Endothelial cell (in vitro differentiated cells): ENCODE results near the gene AP4M1. TPM values are rescaled to one million over a fixed set of nuclear protein-coding genes. Genes with fewer than 3 reads are reported as not detected.

Experiments used
- DNase-seq: peaks from one replicate; pipeline ENCODE4 v3.0.0; 2021; ENCODE audit warnings: low spot score
- H3K27ac Mint-ChIP-seq: one replicate; pipeline ENCODE4 v1.8.0; 2021; ENCODE audit warnings: mixed read lengths, inconsistent platforms; ENCODE audit not compliant: unreplicated experiment
- H3K27me3 Mint-ChIP-seq: one replicate; pipeline ENCODE4 v1.8.0; 2021; ENCODE audit warnings: mild to moderate bottlenecking, moderate library complexity, mixed read lengths, inconsistent platforms; ENCODE audit not compliant: unreplicated experiment
- H3K36me3 Mint-ChIP-seq: one replicate; pipeline ENCODE4 v1.8.0; 2021; ENCODE audit warnings: mild to moderate bottlenecking, low read depth, mixed read lengths, inconsistent platforms; ENCODE audit not compliant: unreplicated experiment
- H3K4me1 Mint-ChIP-seq: one replicate; pipeline ENCODE4 v1.8.0; 2021; ENCODE audit warnings: mild to moderate bottlenecking, mixed read lengths, inconsistent platforms; ENCODE audit not compliant: unreplicated experiment
- H3K4me3 Mint-ChIP-seq: one replicate; pipeline ENCODE4 v1.8.0; 2021; ENCODE audit warnings: mild to moderate bottlenecking, mixed read lengths, inconsistent platforms; ENCODE audit not compliant: unreplicated experiment
- H3K9me3 Mint-ChIP-seq: one replicate; pipeline ENCODE4 v1.8.0; 2021; ENCODE audit warnings: mixed read lengths, inconsistent platforms; ENCODE audit not compliant: unreplicated experiment
- CTCF ChIP-seq: fragments of 200-600 bp; sonication (generic); IDR thresholded peaks from one replicate; pipeline ENCODE4 v1.5.0; 2021; ENCODE audit warnings: antibody characterized with exemption; ENCODE audit not compliant: unreplicated experiment
- total RNA-seq: library from RNA; stranded (reverse); fragmentation: NEBNext Ultra II Directional; extraction: Animal tissue kit (Norgen Biotek cat#: 25700); gene quantifications from one replicate; pipeline ENCODE4 v1.2.1, GENCODE V29; 2021; ENCODE audit not compliant: unreplicated experiment

The AP4M1 gene
- total RNA-seq, 1 donor from 2014 or later: 17.8 TPM

- TF ChIP-seq CTCF: no peak
- H3K36me3 Mint-ChIP-seq: peaks cover 59% of the 10 kb centered on the region
- DNase-seq: no peak
- H3K9me3 Mint-ChIP-seq: peaks cover 23% of the 10 kb centered on the region
- H3K27me3 Mint-ChIP-seq: peaks cover 13% of the 10 kb centered on the region
- no peak overlapping the region for H3K27ac Mint-ChIP-seq
- no peaks in the 10 kb centered on the region for H3K4me1 Mint-ChIP-seq
- H3K4me3 Mint-ChIP-seq: peak overlapping the region; percentile 83
These were observed 31.5 kb upstream of the AP4M1 start for GRCh38 chr7:100069991-100070390.

- no peak overlapping the region for H3K27ac Mint-ChIP-seq
- peaks cover 71% of the 10 kb centered on the region for H3K36me3 Mint-ChIP-seq
- peaks cover 18% of the 10 kb centered on the region for H3K27me3 Mint-ChIP-seq
- no peak for TF ChIP-seq CTCF
- H3K4me3 Mint-ChIP-seq: peak overlapping the region; percentile 84
- no peak for DNase-seq
- peaks cover 23% of the 10 kb centered on the region for H3K9me3 Mint-ChIP-seq
- no peaks in the 10 kb centered on the region for H3K4me1 Mint-ChIP-seq
These were observed 30.3 kb upstream of the AP4M1 start for GRCh38 chr7:100071018-100071723.

GRCh38 chr7:100072462-100072861 is 29.0 kb upstream of the AP4M1 start:
- no peak for DNase-seq
- Mint-ChIP-seq H3K4me3 (peak overlapping the region; percentile 84), H3K27ac (no peak overlapping the region), H3K36me3 (peaks cover 79% of the 10 kb centered on the region), H3K9me3 (peaks cover 23% of the 10 kb centered on the region), H3K4me1 (no peaks in the 10 kb centered on the region), H3K27me3 (peaks cover 18% of the 10 kb centered on the region)
- no peak for TF ChIP-seq CTCF

GRCh38 chr7:100074841-100075240 is 26.6 kb upstream of the AP4M1 start:
- DNase-seq: no peak
- Mint-ChIP-seq H3K4me3 (peak overlapping the region; percentile 85), H3K27me3 (peaks cover 23% of the 10 kb centered on the region), H3K9me3 (peaks cover 23% of the 10 kb centered on the region), H3K4me1 (peaks cover 6% of the 10 kb centered on the region), H3K36me3 (peaks cover 82% of the 10 kb centered on the region), H3K27ac (no peak overlapping the region)
- no peak for TF ChIP-seq CTCF

GRCh38 chr7:100075418-100075817 is 26.0 kb upstream of the AP4M1 start:
- H3K4me1 Mint-ChIP-seq: peaks cover 11% of the 10 kb centered on the region
- no peak overlapping the region for H3K27ac Mint-ChIP-seq
- no peak for DNase-seq
- peaks cover 25% of the 10 kb centered on the region for H3K27me3 Mint-ChIP-seq
- TF ChIP-seq CTCF: no peak
- H3K4me3 Mint-ChIP-seq: peak overlapping the region; percentile 85
- peaks cover 76% of the 10 kb centered on the region for H3K36me3 Mint-ChIP-seq
- peaks cover 22% of the 10 kb centered on the region for H3K9me3 Mint-ChIP-seq
